Measurements from ENCODE around the gene PANX3. TPM values are rescaled to one million over a fixed set of nuclear protein-coding genes. Genes with fewer than 3 reads are reported as not detected.

PANX3 gene
- polyA plus RNA-seq, 1 donor from 2014 or later, result not detected

DNA sequence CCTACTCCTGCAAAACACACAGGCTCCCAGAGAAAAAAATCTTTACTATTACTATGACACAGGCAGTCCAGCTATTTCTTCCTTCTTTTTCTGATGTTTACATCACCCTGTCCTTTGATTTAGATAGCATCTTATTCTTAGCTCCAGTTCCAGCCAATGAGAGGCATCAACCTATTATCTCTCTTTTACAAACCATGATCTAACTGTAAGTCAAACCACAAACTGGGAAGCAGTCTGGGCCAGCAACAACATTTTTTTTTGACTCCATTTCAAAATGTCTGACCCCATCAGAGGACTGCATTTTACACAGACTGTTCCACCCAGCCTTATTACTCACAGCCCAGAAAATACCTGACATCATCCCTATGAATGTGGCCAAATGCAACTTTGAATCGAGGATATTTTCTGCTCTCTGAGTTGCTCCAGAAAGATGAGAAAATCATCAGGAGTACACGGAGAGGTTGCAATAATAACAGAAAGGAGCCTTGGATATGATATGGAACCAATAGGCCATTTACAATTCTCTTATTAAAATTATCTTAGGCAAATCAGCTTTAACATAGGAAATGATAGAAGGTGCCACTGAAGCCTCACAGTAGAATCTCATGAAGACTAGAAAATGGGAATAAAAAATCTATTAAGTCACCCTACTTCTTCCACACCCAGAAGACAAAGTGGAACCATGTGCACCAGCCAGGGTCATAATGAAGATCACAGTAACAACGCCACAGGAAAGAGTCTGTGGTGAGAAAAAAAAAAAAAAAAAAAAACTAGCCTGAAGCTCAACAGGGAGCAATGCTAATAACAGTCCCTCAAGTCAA, 32.6 kb downstream of the PANX3 start:
- H3K27me3 ChIP-seq (ENCODE audit: insufficient read depth, low read depth, low read length), result no peaks in the 10 kb centered on the region
- H3K36me3 ChIP-seq (ENCODE audit: insufficient read depth, low read length), result no peaks in the 10 kb centered on the region
- no peak overlapping the region for H2AFZ ChIP-seq (ENCODE audit: low read depth, low read length)
- no peaks in the 10 kb centered on the region for H3K9me2 ChIP-seq (ENCODE audit: insufficient read depth, low read length)
- H3K9me3 ChIP-seq (ENCODE audit: low read length), result no peaks in the 10 kb centered on the region
- no peak overlapping the region for H3K4me3 ChIP-seq (ENCODE audit: low read length)
- no peak overlapping the region for H3K4me2 ChIP-seq (ENCODE audit: low read length)
- H4K20me1 ChIP-seq (ENCODE audit: insufficient read depth), result no peaks in the 10 kb centered on the region
- TF ChIP-seq EP300 (conservative IDR thresholded peaks at IDR 0.05; ENCODE audit: poor library complexity, severe bottlenecking), result no peak
- TF ChIP-seq, protein P1, sequence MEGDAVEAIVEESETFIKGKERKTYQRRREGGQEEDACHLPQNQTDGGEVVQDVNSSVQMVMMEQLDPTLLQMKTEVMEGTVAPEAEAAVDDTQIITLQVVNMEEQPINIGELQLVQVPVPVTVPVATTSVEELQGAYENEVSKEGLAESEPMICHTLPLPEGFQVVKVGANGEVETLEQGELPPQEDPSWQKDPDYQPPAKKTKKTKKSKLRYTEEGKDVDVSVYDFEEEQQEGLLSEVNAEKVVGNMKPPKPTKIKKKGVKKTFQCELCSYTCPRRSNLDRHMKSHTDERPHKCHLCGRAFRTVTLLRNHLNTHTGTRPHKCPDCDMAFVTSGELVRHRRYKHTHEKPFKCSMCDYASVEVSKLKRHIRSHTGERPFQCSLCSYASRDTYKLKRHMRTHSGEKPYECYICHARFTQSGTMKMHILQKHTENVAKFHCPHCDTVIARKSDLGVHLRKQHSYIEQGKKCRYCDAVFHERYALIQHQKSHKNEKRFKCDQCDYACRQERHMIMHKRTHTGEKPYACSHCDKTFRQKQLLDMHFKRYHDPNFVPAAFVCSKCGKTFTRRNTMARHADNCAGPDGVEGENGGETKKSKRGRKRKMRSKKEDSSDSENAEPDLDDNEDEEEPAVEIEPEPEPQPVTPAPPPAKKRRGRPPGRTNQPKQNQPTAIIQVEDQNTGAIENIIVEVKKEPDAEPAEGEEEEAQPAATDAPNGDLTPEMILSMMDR (IDR thresholded peaks at IDR 0.05; ENCODE audit: poor library complexity, severe bottlenecking), result no peak
- no peak for TF ChIP-seq RAD21 (conservative IDR thresholded peaks at IDR 0.05)
- no peak for TF ChIP-seq TAF1 (IDR thresholded peaks at IDR 0.05; ENCODE audit: low read depth)
- no peak for TF ChIP-seq MXI1 (conservative IDR thresholded peaks at IDR 0.05; ENCODE audit: poor library complexity, severe bottlenecking)
- TF ChIP-seq SMC3 (conservative IDR thresholded peaks at IDR 0.05; ENCODE audit: poor library complexity), result no peak
- TF ChIP-seq, protein P2, sequence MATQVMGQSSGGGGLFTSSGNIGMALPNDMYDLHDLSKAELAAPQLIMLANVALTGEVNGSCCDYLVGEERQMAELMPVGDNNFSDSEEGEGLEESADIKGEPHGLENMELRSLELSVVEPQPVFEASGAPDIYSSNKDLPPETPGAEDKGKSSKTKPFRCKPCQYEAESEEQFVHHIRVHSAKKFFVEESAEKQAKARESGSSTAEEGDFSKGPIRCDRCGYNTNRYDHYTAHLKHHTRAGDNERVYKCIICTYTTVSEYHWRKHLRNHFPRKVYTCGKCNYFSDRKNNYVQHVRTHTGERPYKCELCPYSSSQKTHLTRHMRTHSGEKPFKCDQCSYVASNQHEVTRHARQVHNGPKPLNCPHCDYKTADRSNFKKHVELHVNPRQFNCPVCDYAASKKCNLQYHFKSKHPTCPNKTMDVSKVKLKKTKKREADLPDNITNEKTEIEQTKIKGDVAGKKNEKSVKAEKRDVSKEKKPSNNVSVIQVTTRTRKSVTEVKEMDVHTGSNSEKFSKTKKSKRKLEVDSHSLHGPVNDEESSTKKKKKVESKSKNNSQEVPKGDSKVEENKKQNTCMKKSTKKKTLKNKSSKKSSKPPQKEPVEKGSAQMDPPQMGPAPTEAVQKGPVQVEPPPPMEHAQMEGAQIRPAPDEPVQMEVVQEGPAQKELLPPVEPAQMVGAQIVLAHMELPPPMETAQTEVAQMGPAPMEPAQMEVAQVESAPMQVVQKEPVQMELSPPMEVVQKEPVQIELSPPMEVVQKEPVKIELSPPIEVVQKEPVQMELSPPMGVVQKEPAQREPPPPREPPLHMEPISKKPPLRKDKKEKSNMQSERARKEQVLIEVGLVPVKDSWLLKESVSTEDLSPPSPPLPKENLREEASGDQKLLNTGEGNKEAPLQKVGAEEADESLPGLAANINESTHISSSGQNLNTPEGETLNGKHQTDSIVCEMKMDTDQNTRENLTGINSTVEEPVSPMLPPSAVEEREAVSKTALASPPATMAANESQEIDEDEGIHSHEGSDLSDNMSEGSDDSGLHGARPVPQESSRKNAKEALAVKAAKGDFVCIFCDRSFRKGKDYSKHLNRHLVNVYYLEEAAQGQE (IDR thresholded peaks at IDR 0.05; ENCODE audit: borderline replicate concordance), result no peak
- no peak for TF ChIP-seq EZH2 (IDR thresholded peaks at IDR 0.05; ENCODE audit: borderline replicate concordance, insufficient read depth, low read length, poor library complexity, severe bottlenecking)
- TF ChIP-seq POLR2AphosphoS5 (IDR thresholded peaks at IDR 0.05), result no peak
- H3K9ac ChIP-seq (ENCODE audit: low read length), result no peak overlapping the region
- no peaks in the 10 kb centered on the region for H3F3A ChIP-seq (ENCODE audit: insufficient read depth, low read length, poor library complexity, severe bottlenecking)
- H3K79me2 ChIP-seq (replicated peaks; ENCODE audit: insufficient read depth, low read length), result no peaks in the 10 kb centered on the region
- no peak overlapping the region for H3K27ac ChIP-seq (ENCODE audit: low read length)

DNA sequence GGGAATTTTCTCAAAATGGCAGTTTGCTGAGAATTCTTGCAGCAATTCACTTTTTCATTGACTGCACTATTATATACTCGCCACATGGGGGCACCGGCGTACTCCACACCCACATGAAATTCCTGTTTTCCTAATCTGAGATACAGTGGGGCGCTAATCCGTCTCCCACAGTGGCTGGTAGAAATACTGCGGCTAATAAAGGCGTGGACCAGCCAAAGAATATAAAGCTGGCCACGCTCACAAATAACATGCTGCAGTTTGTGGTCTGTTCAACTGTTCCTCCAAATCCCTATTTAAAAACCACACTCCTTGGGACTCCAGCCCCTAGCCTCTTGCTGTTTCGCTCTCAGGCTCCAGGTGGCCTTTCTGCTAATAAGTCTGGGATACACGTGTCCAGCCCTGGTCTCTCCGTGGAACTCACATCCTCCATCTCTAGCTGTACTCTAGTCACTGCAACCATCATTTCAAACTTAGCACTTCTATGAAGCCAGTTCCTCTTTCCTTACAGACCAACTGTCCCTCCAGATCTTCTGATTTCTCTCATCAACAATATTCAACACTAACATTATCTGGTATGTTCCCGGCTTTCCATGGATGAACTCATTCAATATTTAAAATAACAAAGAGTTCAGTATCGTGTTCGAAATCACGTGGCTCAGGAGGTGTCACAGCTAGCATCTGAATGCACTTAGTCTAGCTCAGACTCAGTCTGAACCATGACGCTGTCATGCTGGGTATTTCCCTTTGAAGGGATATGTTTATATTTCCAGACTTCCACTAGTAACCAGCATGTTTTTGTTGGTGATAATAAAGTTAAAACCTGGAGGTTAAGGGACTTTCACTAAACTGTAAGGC, 33.4 kb downstream of the PANX3 start:
- H2AFZ ChIP-seq (ENCODE audit: low read depth, low read length), result no peak overlapping the region
- H3K36me3 ChIP-seq (ENCODE audit: insufficient read depth, low read length), result no peaks in the 10 kb centered on the region
- no peaks in the 10 kb centered on the region for H3K79me2 ChIP-seq (replicated peaks; ENCODE audit: insufficient read depth, low read length)
- TF ChIP-seq POLR2AphosphoS5 (IDR thresholded peaks at IDR 0.05) (no peak), SMC3 (conservative IDR thresholded peaks at IDR 0.05; ENCODE audit: poor library complexity) (peak; percentile 97), MXI1 (conservative IDR thresholded peaks at IDR 0.05; ENCODE audit: poor library complexity, severe bottlenecking) (peak; percentile 44), TAF1 (IDR thresholded peaks at IDR 0.05; ENCODE audit: low read depth) (no peak), EP300 (conservative IDR thresholded peaks at IDR 0.05; ENCODE audit: poor library complexity, severe bottlenecking) (no peak), EZH2 (IDR thresholded peaks at IDR 0.05; ENCODE audit: borderline replicate concordance, insufficient read depth, low read length, poor library complexity, severe bottlenecking) (no peak), RAD21 (conservative IDR thresholded peaks at IDR 0.05) (peak; percentile 95)
- TF ChIP-seq, protein P1 (IDR thresholded peaks at IDR 0.05; ENCODE audit: poor library complexity, severe bottlenecking), result peak; percentile 97
- TF ChIP-seq, protein P2 (IDR thresholded peaks at IDR 0.05; ENCODE audit: borderline replicate concordance), result peak; percentile 63
- H4K20me1 ChIP-seq (ENCODE audit: insufficient read depth), result no peaks in the 10 kb centered on the region
- H3K9me2 ChIP-seq (ENCODE audit: insufficient read depth, low read length), result no peaks in the 10 kb centered on the region
- H3K9ac ChIP-seq (ENCODE audit: low read length), result no peak overlapping the region
- H3F3A ChIP-seq (ENCODE audit: insufficient read depth, low read length, poor library complexity, severe bottlenecking), result no peaks in the 10 kb centered on the region
- H3K27me3 ChIP-seq (ENCODE audit: insufficient read depth, low read depth, low read length), result no peaks in the 10 kb centered on the region
- no peak overlapping the region for H3K27ac ChIP-seq (ENCODE audit: low read length)
- H3K9me3 ChIP-seq (ENCODE audit: low read length), result no peaks in the 10 kb centered on the region
- H3K4me3 ChIP-seq (ENCODE audit: low read length), result no peak overlapping the region
- H3K4me2 ChIP-seq (ENCODE audit: low read length), result no peak overlapping the region

All from neural cell (in vitro differentiated cells).